Thymus (tissue), 11 donors: Measurements from ENCODE around the gene TTC7B. TPM values are rescaled to one million over a fixed set of nuclear protein-coding genes. Genes with fewer than 3 reads are reported as not detected.

ENCODE experiments used
- DNase-seq, 9 donors: peaks; one replicate each; pipeline ENCODE4 v3.0.0-alpha.2; 2013; ENCODE audit warnings: low spot score in 9 of 9, low read depth in 6 of 9, missing footprints in 1 of 9
- H3K27ac ChIP-seq, 2 donors: one replicate each; pipeline ENCODE4 v1.5.1; 2013; ENCODE audit warnings: control low read depth in 1 of 2, low read depth in 1 of 2, low read length in 1 of 2, mild to moderate bottlenecking in 1 of 2, moderate library complexity in 1 of 2
- H3K27me3 ChIP-seq, 2 donors: one replicate each; pipeline ENCODE4 v1.5.1; 2013; ENCODE audit warnings: low read length in 1 of 2; ENCODE audit not compliant: control insufficient read depth in 2 of 2, insufficient read depth in 1 of 2
- H3K36me3 ChIP-seq, 2 donors: one replicate each; pipeline ENCODE4 v1.5.1; 2013; ENCODE audit warnings: low read length in 1 of 2, mild to moderate bottlenecking in 1 of 2, moderate library complexity in 1 of 2; ENCODE audit not compliant: control insufficient read depth in 2 of 2, insufficient read depth in 2 of 2
- H3K4me1 ChIP-seq, 2 donors: one replicate each; pipeline ENCODE4 v1.5.1; 2013; ENCODE audit warnings: low read length in 2 of 2; ENCODE audit not compliant: control insufficient read depth in 2 of 2, insufficient read depth in 2 of 2
- H3K4me3 ChIP-seq, 2 donors: one replicate each; pipeline ENCODE4 v1.5.1; 2013; ENCODE audit warnings: low read length in 2 of 2, control low read depth in 1 of 2, mild to moderate bottlenecking in 1 of 2
- H3K9me3 ChIP-seq, 2 donors: one replicate each; pipeline ENCODE4 v1.5.1; 2013; ENCODE audit warnings: low read length in 1 of 2, mild to moderate bottlenecking in 1 of 2; ENCODE audit not compliant: control insufficient read depth in 2 of 2, insufficient read depth in 1 of 2
- WGBS: extraction: QIAGEN DNeasy Blood & Tissue Kit; methylation state at CpG from one replicate; pipeline ENCODE4 v1.1.7; 2013; 5-methylcytosine and 5-hydroxymethylcytosine counted together
- polyA plus RNA-seq: library from polyadenylated mRNA; stranded (reverse); fragments of 200-250 nt; gene quantifications from one replicate; pipeline ENCODE4 v1.2.3, GENCODE V29; 2013
- total RNA-seq: library from RNA; stranded (reverse); fragments of 120-200 nt; gene quantifications from one replicate; pipeline ENCODE4 v1.2.4, GENCODE V29; 2013
- donor health status: healthy.

The TTC7B gene
- total and polyA plus RNA-seq, 2 donors: 3.2 to 5.6 TPM

GRCh38 chr14:90603336-90603735 lies 212.9 kb downstream of the TTC7B start:
- WGBS: 97% methylated on average over 1 of the region's 1 CpG
- Histone ChIP-seq H3K9me3 (no peaks in the 10 kb centered on the region), H3K27me3 (no peaks in the 10 kb centered on the region), H3K27ac (no peak overlapping the region), H3K4me1 (no peaks in the 10 kb centered on the region), H3K36me3 (no peaks in the 10 kb centered on the region), H3K4me3 (no peak overlapping the region)
- DNase-seq: no peak

DNA sequence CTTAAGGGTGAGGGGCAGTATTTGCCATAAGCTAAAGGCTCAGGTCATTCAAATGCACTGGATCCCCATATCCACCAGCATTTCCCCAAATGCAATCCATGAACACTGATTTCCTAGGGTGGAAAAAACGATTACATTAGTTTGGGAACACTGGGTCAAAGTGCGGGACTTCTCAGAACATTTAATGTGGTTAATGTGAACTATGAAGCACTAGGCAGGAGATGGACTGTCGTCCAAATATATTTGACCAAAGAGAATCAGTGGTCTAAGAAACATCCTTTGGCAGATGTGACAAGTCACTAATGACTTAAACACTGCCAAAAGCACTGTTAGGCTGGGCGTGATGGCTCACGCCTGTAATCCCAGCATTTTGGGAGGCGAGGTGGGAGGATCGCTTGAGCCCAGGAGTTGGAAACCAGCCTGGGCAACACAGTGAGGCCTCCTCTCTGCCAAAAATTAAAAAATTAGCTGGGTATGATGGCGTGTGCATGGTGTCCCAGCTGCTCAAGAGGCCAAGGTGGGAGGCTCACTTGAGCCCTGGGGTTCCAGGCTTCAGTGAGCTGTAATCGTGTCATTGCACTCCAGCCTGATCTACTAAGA lies 214.0 kb downstream of the TTC7B start:
- H3K9me3 ChIP-seq: no peaks in the 10 kb centered on the region
- no peaks in the 10 kb centered on the region for H3K4me1 ChIP-seq
- no peaks in the 10 kb centered on the region for H3K27me3 ChIP-seq
- no peak for DNase-seq
- H3K36me3 ChIP-seq: no peaks in the 10 kb centered on the region
- WGBS: 89% methylated on average over 9 of the region's 9 CpGs
- H3K4me3 ChIP-seq: no peak overlapping the region
- H3K27ac ChIP-seq: no peak overlapping the region

- Histone ChIP-seq H3K36me3 (no peaks in the 10 kb centered on the region), H3K4me1 (no peaks in the 10 kb centered on the region), H3K9me3 (no peaks in the 10 kb centered on the region), H3K4me3 (no peak overlapping the region), H3K27ac (no peak overlapping the region), H3K27me3 (no peaks in the 10 kb centered on the region)
- 94% methylated on average over 9 of the region's 9 CpGs for WGBS
- DNase-seq: no peak
Measured at GRCh38 chr14:90601563-90601962, 214.7 kb downstream of the TTC7B start.

DNA sequence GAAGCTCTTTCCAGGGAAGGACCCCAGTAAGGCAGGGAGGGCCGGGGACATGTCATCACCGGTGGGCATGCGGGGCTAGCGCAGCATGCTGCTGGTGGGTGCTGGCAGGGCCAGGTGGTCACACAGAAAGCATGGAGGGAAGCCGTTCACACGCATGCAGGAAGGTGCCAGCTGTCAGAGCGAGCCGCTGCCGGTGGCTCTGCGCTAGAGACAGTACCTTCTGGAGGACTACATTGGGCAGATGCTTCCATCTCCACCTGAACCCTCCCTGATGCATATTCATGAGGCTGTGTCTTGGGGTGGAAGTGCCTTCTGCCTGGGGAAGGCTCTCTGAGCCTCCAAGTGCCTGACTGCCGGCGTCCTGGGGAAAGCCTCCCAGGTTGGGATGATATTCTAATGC lies 215.6 kb downstream of the TTC7B start:
- H3K4me1 ChIP-seq: no peaks in the 10 kb centered on the region
- DNase-seq: no peak
- WGBS: 94% methylated on average over 12 of the region's 12 CpGs
- no peak overlapping the region for H3K4me3 ChIP-seq
- no peaks in the 10 kb centered on the region for H3K9me3 ChIP-seq
- H3K27ac ChIP-seq: no peak overlapping the region
- no peaks in the 10 kb centered on the region for H3K36me3 ChIP-seq
- H3K27me3 ChIP-seq: no peaks in the 10 kb centered on the region

- Histone ChIP-seq H3K9me3 (no peaks in the 10 kb centered on the region), H3K36me3 (no peaks in the 10 kb centered on the region), H3K27ac (no peak overlapping the region), H3K4me3 (no peak overlapping the region), H3K4me1 (no peaks in the 10 kb centered on the region), H3K27me3 (no peaks in the 10 kb centered on the region)
- WGBS: 74% methylated on average over 12 of the region's 12 CpGs
- no peak for DNase-seq
Measured at GRCh38 chr14:90599748-90600507, 216.3 kb downstream of the TTC7B start.

- Histone ChIP-seq H3K4me1 (no peaks in the 10 kb centered on the region), H3K36me3 (no peaks in the 10 kb centered on the region), H3K9me3 (no peaks in the 10 kb centered on the region), H3K4me3 (no peak overlapping the region), H3K27me3 (no peaks in the 10 kb centered on the region), H3K27ac (no peak overlapping the region)
- no peak for DNase-seq
- 65% methylated on average over 11 of the region's 11 CpGs for WGBS
Measured at GRCh38 chr14:90599339-90599738, 216.9 kb downstream of the TTC7B start.

- Histone ChIP-seq H3K9me3 (no peaks in the 10 kb centered on the region), H3K36me3 (no peaks in the 10 kb centered on the region), H3K4me1 (no peaks in the 10 kb centered on the region), H3K27ac (no peak overlapping the region), H3K4me3 (no peak overlapping the region), H3K27me3 (no peaks in the 10 kb centered on the region)
- DNase-seq: no peak
- 98% methylated on average over 15 of the region's 15 CpGs for WGBS
Measured at GRCh38 chr14:90597961-90598360, 218.3 kb downstream of the TTC7B start.

DNA sequence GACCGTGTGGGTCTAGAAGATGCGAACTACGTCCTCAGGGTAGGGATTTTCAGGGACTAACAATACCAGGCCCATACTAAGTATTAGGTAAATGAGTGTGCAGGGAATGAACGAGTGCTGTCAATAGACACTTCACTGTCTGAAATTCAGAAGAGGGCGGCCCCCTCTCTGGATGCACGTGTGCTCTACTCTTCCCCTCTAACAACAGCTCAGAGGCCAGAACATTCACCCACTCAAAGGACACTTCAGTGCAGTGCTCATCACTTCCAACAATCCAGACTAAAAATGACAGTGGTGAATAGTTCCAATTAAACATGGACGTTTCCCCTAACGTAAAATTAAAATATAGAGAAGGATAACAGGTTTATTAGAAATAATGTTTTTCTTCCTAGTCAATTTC lies 219.5 kb downstream of the TTC7B start:
- Histone ChIP-seq H3K27ac (no peak overlapping the region), H3K4me1 (no peaks in the 10 kb centered on the region), H3K36me3 (no peaks in the 10 kb centered on the region), H3K27me3 (no peaks in the 10 kb centered on the region), H3K9me3 (no peaks in the 10 kb centered on the region), H3K4me3 (no peak overlapping the region)
- WGBS: 97% methylated on average over 8 of the region's 8 CpGs
- no peak for DNase-seq

- DNase-seq: no peak
- H3K27me3 ChIP-seq: no peaks in the 10 kb centered on the region
- H3K36me3 ChIP-seq: no peaks in the 10 kb centered on the region
- 96% methylated on average over 25 of the region's 25 CpGs for WGBS
- no peak overlapping the region for H3K27ac ChIP-seq
- no peaks in the 10 kb centered on the region for H3K4me1 ChIP-seq
- H3K4me3 ChIP-seq: no peak overlapping the region
- H3K9me3 ChIP-seq: no peaks in the 10 kb centered on the region
Measured at GRCh38 chr14:90593254-90594040, 222.8 kb downstream of the TTC7B start.
